ENCODE measurements around the gene TULP1. TPM values are rescaled to one million over a fixed set of nuclear protein-coding genes. Genes with fewer than 3 reads are reported as not detected.

The TULP1 gene
- total and polyA plus RNA-seq, 4 donors = not detected

DNA sequence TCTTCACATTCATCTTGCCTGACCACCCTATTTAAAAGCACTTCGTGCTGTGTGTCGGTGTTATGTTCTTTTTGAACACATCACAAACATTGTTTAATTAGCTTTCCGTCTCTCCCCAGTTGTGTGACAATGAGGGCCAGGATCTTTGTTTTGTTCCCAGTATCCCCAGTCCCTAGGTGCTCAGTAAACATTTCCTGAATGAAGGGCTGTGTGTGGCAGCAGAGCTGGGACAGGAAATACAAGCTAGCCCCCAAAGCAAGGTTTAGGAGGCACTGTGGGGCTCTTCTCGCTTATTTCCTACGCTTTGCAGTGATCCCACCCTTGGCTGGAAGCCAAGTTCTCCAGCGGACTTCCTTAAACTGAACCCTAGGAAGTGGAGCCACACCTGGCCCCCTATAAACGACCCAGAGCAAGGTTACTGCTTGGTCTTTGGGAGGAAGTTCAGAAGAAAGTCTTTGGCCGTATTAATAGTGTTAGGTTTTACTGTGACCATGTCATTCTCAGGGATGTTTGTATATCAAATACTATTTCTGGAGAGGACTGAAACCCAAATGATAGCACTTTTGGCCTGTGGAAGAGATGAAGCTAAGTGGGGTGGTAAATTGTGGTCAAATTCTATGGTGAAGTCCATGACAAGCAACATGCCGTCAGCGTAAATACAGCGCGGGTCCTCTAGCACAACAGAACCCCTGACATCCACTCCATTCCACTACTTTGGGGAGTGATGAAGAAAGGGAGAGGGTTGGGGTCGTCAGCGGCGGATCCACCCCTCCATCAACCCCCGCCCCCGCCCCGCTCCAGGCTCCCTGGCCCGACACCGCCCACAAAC lies 61.1 kb downstream of the TULP1 start:
- Histone ChIP-seq H3K36me3 (ENCODE audit: control insufficient read depth in 4 of 4, insufficient read depth in 3 of 4, low read depth in 1 of 4, low read length in 3 of 4) (no peaks in the 10 kb centered on the region), H3K27ac (ENCODE audit: low read depth in 1 of 2, low read length in 2 of 2) (no peak overlapping the region), H3K4me3 (ENCODE audit: low read depth in 1 of 3, low read length in 3 of 3) (peak overlapping the region in 2 of 3 donors; percentile 23 to 72), H3K9me3 (ENCODE audit: control insufficient read depth in 4 of 4, low read length in 3 of 4) (no peaks in the 10 kb centered on the region), H3K4me1 (ENCODE audit: control insufficient read depth in 4 of 4, insufficient read depth in 4 of 4, low read length in 3 of 4) (peaks cover 5 to 19% (median 14%) of the 10 kb centered on the region in 4 donors), H3K9ac (ENCODE audit: low read depth in 1 of 2, low read length in 2 of 2) (no peak overlapping the region), H3K27me3 (ENCODE audit: control insufficient read depth in 4 of 4, insufficient read depth in 4 of 4, low read length in 3 of 4) (no peaks in the 10 kb centered on the region)
- no peak for DNase-seq (ENCODE audit: low spot score)
- TF ChIP-seq CTCF (IDR thresholded peaks at IDR 0.05; ENCODE audit: low read depth, low read length, missing input control) (no peak), YY1 (IDR thresholded peaks at IDR 0.05) (no peak), FOXA1 (IDR thresholded peaks at IDR 0.05) (no peak), FOXA2 (IDR thresholded peaks at IDR 0.05) (no peak), SP1 (IDR thresholded peaks at IDR 0.05) (no peak), RAD21 (IDR thresholded peaks at IDR 0.05) (no peak), RXRA (IDR thresholded peaks at IDR 0.05) (no peak), HNF4G (IDR thresholded peaks at IDR 0.05) (no peak), TAF1 (conservative IDR thresholded peaks at IDR 0.05) (no peak), EGR1 (IDR thresholded peaks at IDR 0.05; ENCODE audit: low read depth in 2 of 2) (no peak), NR2F2 (IDR thresholded peaks at IDR 0.05) (no peak), JUND (IDR thresholded peaks at IDR 0.05) (no peak), GABPA (IDR thresholded peaks at IDR 0.05 in 1 of 2, conservative IDR thresholded peaks at IDR 0.05 in 1 of 2) (no peak), MAX (IDR thresholded peaks at IDR 0.05) (no peak)
- TF ChIP-seq, protein P1, sequence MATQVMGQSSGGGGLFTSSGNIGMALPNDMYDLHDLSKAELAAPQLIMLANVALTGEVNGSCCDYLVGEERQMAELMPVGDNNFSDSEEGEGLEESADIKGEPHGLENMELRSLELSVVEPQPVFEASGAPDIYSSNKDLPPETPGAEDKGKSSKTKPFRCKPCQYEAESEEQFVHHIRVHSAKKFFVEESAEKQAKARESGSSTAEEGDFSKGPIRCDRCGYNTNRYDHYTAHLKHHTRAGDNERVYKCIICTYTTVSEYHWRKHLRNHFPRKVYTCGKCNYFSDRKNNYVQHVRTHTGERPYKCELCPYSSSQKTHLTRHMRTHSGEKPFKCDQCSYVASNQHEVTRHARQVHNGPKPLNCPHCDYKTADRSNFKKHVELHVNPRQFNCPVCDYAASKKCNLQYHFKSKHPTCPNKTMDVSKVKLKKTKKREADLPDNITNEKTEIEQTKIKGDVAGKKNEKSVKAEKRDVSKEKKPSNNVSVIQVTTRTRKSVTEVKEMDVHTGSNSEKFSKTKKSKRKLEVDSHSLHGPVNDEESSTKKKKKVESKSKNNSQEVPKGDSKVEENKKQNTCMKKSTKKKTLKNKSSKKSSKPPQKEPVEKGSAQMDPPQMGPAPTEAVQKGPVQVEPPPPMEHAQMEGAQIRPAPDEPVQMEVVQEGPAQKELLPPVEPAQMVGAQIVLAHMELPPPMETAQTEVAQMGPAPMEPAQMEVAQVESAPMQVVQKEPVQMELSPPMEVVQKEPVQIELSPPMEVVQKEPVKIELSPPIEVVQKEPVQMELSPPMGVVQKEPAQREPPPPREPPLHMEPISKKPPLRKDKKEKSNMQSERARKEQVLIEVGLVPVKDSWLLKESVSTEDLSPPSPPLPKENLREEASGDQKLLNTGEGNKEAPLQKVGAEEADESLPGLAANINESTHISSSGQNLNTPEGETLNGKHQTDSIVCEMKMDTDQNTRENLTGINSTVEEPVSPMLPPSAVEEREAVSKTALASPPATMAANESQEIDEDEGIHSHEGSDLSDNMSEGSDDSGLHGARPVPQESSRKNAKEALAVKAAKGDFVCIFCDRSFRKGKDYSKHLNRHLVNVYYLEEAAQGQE (IDR thresholded peaks at IDR 0.05) = no peak
- TF ChIP-seq, protein P2, sequence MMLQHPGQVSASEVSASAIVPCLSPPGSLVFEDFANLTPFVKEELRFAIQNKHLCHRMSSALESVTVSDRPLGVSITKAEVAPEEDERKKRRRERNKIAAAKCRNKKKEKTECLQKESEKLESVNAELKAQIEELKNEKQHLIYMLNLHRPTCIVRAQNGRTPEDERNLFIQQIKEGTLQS (IDR thresholded peaks at IDR 0.05) = no peak
- TF ChIP-seq, protein P3, sequence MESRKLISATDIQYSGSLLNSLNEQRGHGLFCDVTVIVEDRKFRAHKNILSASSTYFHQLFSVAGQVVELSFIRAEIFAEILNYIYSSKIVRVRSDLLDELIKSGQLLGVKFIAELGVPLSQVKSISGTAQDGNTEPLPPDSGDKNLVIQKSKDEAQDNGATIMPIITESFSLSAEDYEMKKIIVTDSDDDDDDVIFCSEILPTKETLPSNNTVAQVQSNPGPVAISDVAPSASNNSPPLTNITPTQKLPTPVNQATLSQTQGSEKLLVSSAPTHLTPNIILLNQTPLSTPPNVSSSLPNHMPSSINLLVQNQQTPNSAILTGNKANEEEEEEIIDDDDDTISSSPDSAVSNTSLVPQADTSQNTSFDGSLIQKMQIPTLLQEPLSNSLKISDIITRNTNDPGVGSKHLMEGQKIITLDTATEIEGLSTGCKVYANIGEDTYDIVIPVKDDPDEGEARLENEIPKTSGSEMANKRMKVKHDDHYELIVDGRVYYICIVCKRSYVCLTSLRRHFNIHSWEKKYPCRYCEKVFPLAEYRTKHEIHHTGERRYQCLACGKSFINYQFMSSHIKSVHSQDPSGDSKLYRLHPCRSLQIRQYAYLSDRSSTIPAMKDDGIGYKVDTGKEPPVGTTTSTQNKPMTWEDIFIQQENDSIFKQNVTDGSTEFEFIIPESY (IDR thresholded peaks at IDR 0.05) = no peak
- WGBS = 22% methylated on average over 20 of the region's 20 CpGs
